ENCODE results near the gene FABP6.

FABP6 gene

GRCh38 chr5:160284291-160284873, 55.1 kb downstream of the FABP6 start:
- no peak for DNase-seq
- no peak for ATAC-seq
- Mint-ChIP-seq H3K4me1 (no peaks in the 10 kb centered on the region), H3K27ac (no peak overlapping the region), H3K27me3 (no peaks in the 10 kb centered on the region), H3K9me3 (no peaks in the 10 kb centered on the region), H3K36me3 (ENCODE audit: low read depth) (no peaks in the 10 kb centered on the region), H3K4me3 (no peak overlapping the region)

DNA sequence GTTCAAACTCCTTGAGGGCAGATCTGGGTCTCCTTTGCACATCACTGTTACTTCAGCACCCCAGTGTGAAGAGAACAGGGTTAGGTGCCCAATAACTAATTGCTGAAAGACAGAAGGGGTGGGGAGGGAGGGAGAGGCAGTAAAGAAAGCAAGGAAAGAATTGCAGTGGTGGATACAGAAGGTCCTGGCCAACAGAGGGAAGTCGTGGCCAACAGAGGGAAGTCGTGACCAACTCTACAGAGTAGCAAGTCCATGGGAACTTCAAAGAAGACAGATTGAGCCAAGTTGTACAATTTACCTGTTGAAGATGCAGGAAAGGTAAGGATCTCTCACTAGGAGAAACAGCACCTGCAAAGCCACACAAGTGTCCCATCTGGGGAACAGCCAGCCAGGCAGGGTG, 56.0 kb downstream of the FABP6 start:
- no peak for DNase-seq
- Mint-ChIP-seq H3K4me3 (no peak overlapping the region), H3K27me3 (no peaks in the 10 kb centered on the region)

DNA sequence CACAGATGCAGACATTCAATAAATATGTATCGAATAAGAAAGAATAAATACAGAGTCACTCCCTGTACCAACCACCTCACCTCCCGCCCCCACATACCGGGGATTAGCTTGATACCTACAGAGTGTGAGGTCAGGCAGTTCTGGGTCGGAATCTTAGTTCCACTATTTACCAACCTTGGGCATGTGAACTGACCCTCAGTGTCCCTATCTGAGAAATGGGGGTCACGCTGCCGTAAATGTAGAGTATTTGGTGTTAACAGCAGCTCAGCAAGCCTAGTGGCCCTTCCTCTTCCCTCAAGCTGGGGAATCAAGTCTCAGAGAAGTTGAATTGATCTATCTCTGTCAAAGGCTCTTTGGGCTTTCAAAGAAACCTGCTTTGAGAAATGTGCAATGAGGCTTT, 57.6 kb downstream of the FABP6 start:
- Mint-ChIP-seq H3K27me3 (no peaks in the 10 kb centered on the region), H3K9me3 (no peaks in the 10 kb centered on the region), H3K4me3 (no peak overlapping the region), H3K27ac (no peak overlapping the region), H3K4me1 (no peaks in the 10 kb centered on the region), H3K36me3 (ENCODE audit: low read depth) (no peaks in the 10 kb centered on the region)
- no peak for DNase-seq
- ATAC-seq, result no peak

More for the DNA sequence above, 56.0 kb downstream of the FABP6 start:
- no peak for ATAC-seq
- Mint-ChIP-seq H3K9me3 (no peaks in the 10 kb centered on the region), H3K27ac (no peak overlapping the region), H3K4me1 (no peaks in the 10 kb centered on the region), H3K36me3 (ENCODE audit: low read depth) (no peaks in the 10 kb centered on the region)

- DNase-seq (no peak), ATAC-seq (no peak)
- H3K27me3 Mint-ChIP-seq, result no peaks in the 10 kb centered on the region
- no peaks in the 10 kb centered on the region for H3K9me3 Mint-ChIP-seq
- H3K36me3 Mint-ChIP-seq (ENCODE audit: low read depth), result no peaks in the 10 kb centered on the region
- H3K27ac Mint-ChIP-seq, result no peak overlapping the region
- H3K4me3 Mint-ChIP-seq, result no peak overlapping the region
- H3K4me1 Mint-ChIP-seq, result no peaks in the 10 kb centered on the region
These were observed 58.2 kb downstream of the FABP6 start for GRCh38 chr5:160287378-160288051.

Measured in activated naive CD8-positive, alpha-beta T cell treated with anti-CD3 and anti-CD28 coated beads, Interleukin-2, amount 50 U/mL, for 24 hours (primary cell).